HCT116 (cell line): ENCODE data around the gene SLC9A7. TPM values are rescaled to one million over a fixed set of nuclear protein-coding genes. Genes with fewer than 3 reads are reported as not detected.

ENCODE experiments used
- ATAC-seq: fragments of 200-7000 bp; cut with Tn5 transposase; 2 replicates; pipeline ENCODE4 v1.9.1; 2020; ENCODE audit warnings: mild to moderate bottlenecking, moderate library complexity
- BruUV-seq: library from RNA; stranded (reverse); fragments of 400-500 nt; replicated peaks from 2 replicates; lab custom pipeline; 2021; lab: Mats Ljungman, UMichigan
- CTCF ChIA-PET: fragments of 300-600 bp; sonication (Branson Sonifier 250); formaldehyde crosslinking; loops from one replicate; lab custom pipeline; 2021; ENCODE audit warnings: antibody characterized with exemption; lab: Charles Lee
- POLR2A ChIA-PET: fragments of 300-600, 350-600 bp; sonication (Branson Sonifier 250); formaldehyde crosslinking; loops from one replicate; lab custom pipeline; 2021; ENCODE audit warnings: antibody characterized with exemption; lab: Charles Lee
- RAD21 ChIA-PET, 2 experiments: fragments of 300-600 bp; sonication (Branson Sonifier 250); formaldehyde crosslinking; loops; one replicate each; lab custom pipeline; 2023; ENCODE audit warnings: low total read pairs in 2 of 2; ENCODE audit not compliant: uncharacterized antibody in 2 of 2, unreplicated experiment in 2 of 2, low non-redundant PET in 1 of 2; lab: Charles Lee
- DNase-seq: peaks from one replicate; pipeline ENCODE4 v3.0.0-alpha.2; 2010; ENCODE audit warnings: low read depth, low spot score
- H2AFZ ChIP-seq: fragments of 200-600 bp; shearing (Covaris generic), sonication (generic); 2 replicates; pipeline ENCODE4 v1.6.1; 2017; ENCODE audit warnings: low read depth, mixed run types, mixed read lengths, antibody characterized with exemption, low read length; ENCODE audit not compliant: poor library complexity, severe bottlenecking
- H3K27ac ChIP-seq: 2 replicates; pipeline ENCODE4 v1.5.1; 2012; ENCODE audit warnings: low read depth, low read length
- H3K27me3 ChIP-seq: fragments of 200-600 bp; sonication (generic); 2 replicates; pipeline ENCODE4 v1.6.1; 2016; ENCODE audit warnings: mixed run types, low read length, mixed read lengths; ENCODE audit not compliant: insufficient read depth
- H3K36me3 ChIP-seq, 2 experiments: fragments of 200-500 bp in 1 of 2; fragments of 200-600 bp in 1 of 2; sonication (Bioruptor generic) in 1 of 2; sonication (generic) in 1 of 2; 2 replicates each; pipeline versions ENCODE4 v1.5.1 to v1.6.1; 2014 to 2016; ENCODE audit warnings: low read length in 2 of 2, inconsistent platforms in 1 of 2, mixed read lengths in 1 of 2, mixed run types in 1 of 2; ENCODE audit not compliant: insufficient read depth in 2 of 2, control insufficient read depth in 1 of 2
- H3K4me1 ChIP-seq, 2 experiments: fragments of 200-600 bp in 1 of 2; sonication (generic) in 1 of 2; 2 replicates each; pipeline versions ENCODE4 v1.5.1 to v1.6.1; 2012 to 2017; ENCODE audit warnings: low read length in 2 of 2, inconsistent platforms in 1 of 2, mild to moderate bottlenecking in 1 of 2, mixed read lengths in 1 of 2, mixed run types in 1 of 2, moderate library complexity in 1 of 2; ENCODE audit not compliant: insufficient read depth in 2 of 2, control insufficient read depth in 1 of 2
- H3K4me2 ChIP-seq: fragments of 200-600 bp; sonication (generic); 2 replicates; pipeline ENCODE4 v1.6.1; 2017; ENCODE audit warnings: mixed run types, low read length, mixed read lengths
- H3K4me3 ChIP-seq, 2 experiments: fragments of 200-600 bp in 1 of 2; sonication (generic) in 1 of 2; replicated peaks in 1 of 2; 2 replicates each; pipeline ENCODE4 v1.5.1; 2011 to 2016; ENCODE audit warnings: low read length in 2 of 2, control low read depth in 1 of 2, low read depth in 1 of 2, mild to moderate bottlenecking in 1 of 2, mixed read lengths in 1 of 2, mixed run types in 1 of 2
- H3K79me2 ChIP-seq: fragments of 200-600 bp; sonication (generic); 2 replicates; pipeline ENCODE4 v1.6.1; 2017; ENCODE audit warnings: mild to moderate bottlenecking, mixed run types, low read length, moderate library complexity, mixed read lengths; ENCODE audit not compliant: insufficient read depth
- H3K9ac ChIP-seq: fragments of 200-600 bp; sonication (generic); 2 replicates; pipeline ENCODE4 v1.6.1; 2016; ENCODE audit warnings: low read length, mixed read lengths
- H3K9me2 ChIP-seq: fragments of 200-600 bp; sonication (generic), shearing (Covaris generic); 2 replicates; pipeline ENCODE4 v1.6.1; 2017; ENCODE audit warnings: mixed run types, mild to moderate bottlenecking, moderate library complexity; ENCODE audit not compliant: insufficient read depth
- H3K9me3 ChIP-seq, 2 experiments: fragments of 200-500 bp in 1 of 2; fragments of 200-600 bp in 1 of 2; sonication (Bioruptor generic) in 1 of 2; sonication (generic) in 1 of 2; 2 replicates each; pipeline ENCODE4 v1.6.1; 2014 to 2017; ENCODE audit warnings: low read length in 2 of 2, mixed read lengths in 2 of 2, inconsistent platforms in 1 of 2, low read depth in 1 of 2, mild to moderate bottlenecking in 1 of 2, mixed run types in 1 of 2, moderate library complexity in 1 of 2; ENCODE audit not compliant: control insufficient read depth in 1 of 2, insufficient read depth in 1 of 2
- H4K20me1 ChIP-seq: fragments of 200-600 bp; sonication (generic), shearing (Covaris generic); 2 replicates; pipeline ENCODE4 v1.6.1; 2017; ENCODE audit warnings: mixed run types, mild to moderate bottlenecking, moderate library complexity; ENCODE audit not compliant: insufficient read depth
- ELF1 ChIP-seq: IDR thresholded peaks from 2 replicates; pipeline ENCODE4 v1.6.1; 2012; ENCODE audit warnings: low read depth, borderline replicate concordance
- EZH2phosphoT487 ChIP-seq: fragments of 200-600 bp; IDR thresholded peaks from 2 replicates; pipeline ENCODE4 v1.6.1; 2018; ENCODE audit warnings: antibody characterized with exemption, borderline replicate concordance
- FOSL1 ChIP-seq: IDR thresholded peaks from 2 replicates; pipeline ENCODE4 v1.6.1; 2012; ENCODE audit warnings: low read depth
- POLR2AphosphoS5 ChIP-seq: IDR thresholded peaks from 2 replicates; pipeline ENCODE4 v1.6.1; 2011; ENCODE audit warnings: mild to moderate bottlenecking, low read depth, low read length, moderate library complexity
- REST ChIP-seq: IDR thresholded peaks from 2 replicates; pipeline ENCODE4 v1.6.1; 2012; ENCODE audit warnings: low read depth
- SIN3A ChIP-seq: IDR thresholded peaks from 2 replicates; pipeline ENCODE4 v1.6.1; 2012; ENCODE audit warnings: low read depth
- SRF ChIP-seq: IDR thresholded peaks from 2 replicates; pipeline ENCODE4 v1.6.1; 2012; ENCODE audit warnings: low read depth
- YY1 ChIP-seq: IDR thresholded peaks from 2 replicates; pipeline ENCODE4 v1.6.1; 2011; ENCODE audit warnings: low read length, low read depth, moderate library complexity, mild to moderate bottlenecking; ENCODE audit not compliant: insufficient replicate concordance; ENCODE audit errors: extremely low read depth
- intact Hi-C: fragments of 100-400 bp; cut with micrococcal nuclease; formaldehyde crosslinking; loops from 2 replicates; pipeline ENCODE4 v1.10.0; 2022
- total RNA-seq: library from RNA; stranded (reverse); gene quantifications from one replicate; pipeline ENCODE4 v1.2.1, GENCODE V29; 2021; ENCODE audit not compliant: unreplicated experiment
- TF ChIP-seq, protein P1 (sequence below): IDR thresholded peaks from 2 replicates; pipeline ENCODE4 v1.6.1; 2011; ENCODE audit warnings: mild to moderate bottlenecking, low read length, moderate library complexity; ENCODE audit not compliant: insufficient replicate concordance; ENCODE audit errors: extremely low read depth
- TF ChIP-seq, protein P2 (sequence below): IDR thresholded peaks from 2 replicates; pipeline ENCODE4 v1.6.1; 2012
- TF ChIP-seq, protein P3 (sequence below), 3 experiments: fragments of 200-600 bp in 1 of 3; sonication (generic) in 1 of 3; IDR thresholded peaks in 2 of 3; conservative IDR thresholded peaks in 1 of 3; 2 replicates each; pipeline ENCODE4 v1.5.1; 2012 to 2017; ENCODE audit warnings: low read depth in 2 of 3, low read length in 2 of 3, antibody characterized with exemption in 1 of 3, borderline replicate concordance in 1 of 3, control low read depth in 1 of 3, mild to moderate bottlenecking in 1 of 3, mixed read lengths in 1 of 3, mixed run types in 1 of 3, moderate library complexity in 1 of 3; ENCODE audit not compliant: insufficient read depth in 1 of 3

Gene SLC9A7
- total RNA-seq, 1 experiment from 2014 or later, result 18.6 TPM

DNA sequence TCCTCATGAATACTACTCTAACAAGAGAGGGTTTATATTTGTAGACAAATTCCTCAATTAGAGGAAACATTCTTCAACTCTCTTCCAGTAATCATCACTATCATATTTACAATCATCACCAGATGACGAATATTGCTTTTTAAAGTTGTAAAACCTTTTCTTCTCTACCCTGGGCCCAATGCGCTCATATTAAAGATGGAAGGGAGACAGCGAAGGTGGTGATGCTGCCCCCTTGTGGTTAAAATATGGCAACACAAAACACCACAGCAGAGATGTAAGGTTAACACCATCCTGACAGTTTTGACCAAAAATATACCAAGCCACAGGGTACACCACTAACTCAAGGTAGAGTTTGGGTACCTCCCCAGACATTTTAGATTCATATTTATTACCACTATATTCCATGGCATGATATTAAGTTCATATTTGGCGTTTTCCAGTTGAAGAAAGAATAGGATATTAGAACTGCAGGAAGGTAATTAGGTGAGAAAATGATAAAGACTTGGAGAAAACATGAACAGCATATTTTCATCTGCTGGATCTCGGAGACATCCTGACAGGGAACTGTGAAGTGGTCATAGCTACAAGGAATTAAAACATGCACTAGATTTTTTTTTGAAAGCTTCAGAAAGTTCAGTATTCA lies 72.8 kb downstream of the SLC9A7 start (continued):
- TF ChIP-seq REST, result no peak

DNA sequence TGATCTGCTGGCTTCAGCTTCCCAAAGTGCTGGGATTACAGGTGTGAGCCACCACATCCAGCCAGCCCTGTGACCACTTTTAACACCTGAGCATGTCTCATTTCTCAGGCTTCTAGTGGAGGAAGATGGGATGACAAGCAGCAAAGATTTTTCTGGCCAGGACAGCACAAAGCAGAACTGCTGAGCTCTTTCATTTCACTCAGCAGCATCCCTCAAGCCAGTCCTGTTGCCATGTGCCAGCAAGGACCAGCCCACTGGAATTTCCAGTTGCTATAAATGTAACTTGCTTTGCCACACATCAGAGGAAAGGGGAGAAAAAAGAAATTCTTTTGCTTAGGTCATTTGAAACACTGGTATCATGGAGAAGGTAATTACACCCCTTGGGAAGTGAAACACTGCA lies 75.9 kb downstream of the SLC9A7 start:
- Histone ChIP-seq H3K27me3 (no peaks in the 10 kb centered on the region), H3K79me2 (no peaks in the 10 kb centered on the region), H3K9ac (no peak overlapping the region), H3K4me3 (no peak overlapping the region), H2AFZ (no peak overlapping the region), H3K36me3 (no peaks in the 10 kb centered on the region), H3K9me2 (no peaks in the 10 kb centered on the region), H3K9me3 (no peaks in the 10 kb centered on the region), H3K27ac (no peak overlapping the region), H3K4me1 (no peaks in the 10 kb centered on the region), H3K4me2 (no peak overlapping the region), H4K20me1 (no peaks in the 10 kb centered on the region)
- ChIA-PET RAD21 (interaction anchor here in 1 of 2 experiments (0.7 kb wide), 1 partner anchor 30 kb away, joined by 3 read pairs; no protein-coding TSS in a partner anchor), POLR2A (no interaction called here), CTCF (no interaction called here)
- DNase-seq, result no peak
- no TSS peak for BruUV-seq
- ATAC-seq, result peak; percentile 57
- intact Hi-C loops, result no loop called here
- TF ChIP-seq ELF1 (no peak), YY1 (no peak), POLR2AphosphoS5 (no peak), EZH2phosphoT487 (no peak), SRF (no peak), FOSL1 (no peak), REST (no peak), SIN3A (no peak)
- TF ChIP-seq, protein P1, sequence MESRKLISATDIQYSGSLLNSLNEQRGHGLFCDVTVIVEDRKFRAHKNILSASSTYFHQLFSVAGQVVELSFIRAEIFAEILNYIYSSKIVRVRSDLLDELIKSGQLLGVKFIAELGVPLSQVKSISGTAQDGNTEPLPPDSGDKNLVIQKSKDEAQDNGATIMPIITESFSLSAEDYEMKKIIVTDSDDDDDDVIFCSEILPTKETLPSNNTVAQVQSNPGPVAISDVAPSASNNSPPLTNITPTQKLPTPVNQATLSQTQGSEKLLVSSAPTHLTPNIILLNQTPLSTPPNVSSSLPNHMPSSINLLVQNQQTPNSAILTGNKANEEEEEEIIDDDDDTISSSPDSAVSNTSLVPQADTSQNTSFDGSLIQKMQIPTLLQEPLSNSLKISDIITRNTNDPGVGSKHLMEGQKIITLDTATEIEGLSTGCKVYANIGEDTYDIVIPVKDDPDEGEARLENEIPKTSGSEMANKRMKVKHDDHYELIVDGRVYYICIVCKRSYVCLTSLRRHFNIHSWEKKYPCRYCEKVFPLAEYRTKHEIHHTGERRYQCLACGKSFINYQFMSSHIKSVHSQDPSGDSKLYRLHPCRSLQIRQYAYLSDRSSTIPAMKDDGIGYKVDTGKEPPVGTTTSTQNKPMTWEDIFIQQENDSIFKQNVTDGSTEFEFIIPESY, result no peak
- TF ChIP-seq, protein P2, sequence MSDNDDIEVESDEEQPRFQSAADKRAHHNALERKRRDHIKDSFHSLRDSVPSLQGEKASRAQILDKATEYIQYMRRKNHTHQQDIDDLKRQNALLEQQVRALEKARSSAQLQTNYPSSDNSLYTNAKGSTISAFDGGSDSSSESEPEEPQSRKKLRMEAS, result no peak
- TF ChIP-seq, protein P3, sequence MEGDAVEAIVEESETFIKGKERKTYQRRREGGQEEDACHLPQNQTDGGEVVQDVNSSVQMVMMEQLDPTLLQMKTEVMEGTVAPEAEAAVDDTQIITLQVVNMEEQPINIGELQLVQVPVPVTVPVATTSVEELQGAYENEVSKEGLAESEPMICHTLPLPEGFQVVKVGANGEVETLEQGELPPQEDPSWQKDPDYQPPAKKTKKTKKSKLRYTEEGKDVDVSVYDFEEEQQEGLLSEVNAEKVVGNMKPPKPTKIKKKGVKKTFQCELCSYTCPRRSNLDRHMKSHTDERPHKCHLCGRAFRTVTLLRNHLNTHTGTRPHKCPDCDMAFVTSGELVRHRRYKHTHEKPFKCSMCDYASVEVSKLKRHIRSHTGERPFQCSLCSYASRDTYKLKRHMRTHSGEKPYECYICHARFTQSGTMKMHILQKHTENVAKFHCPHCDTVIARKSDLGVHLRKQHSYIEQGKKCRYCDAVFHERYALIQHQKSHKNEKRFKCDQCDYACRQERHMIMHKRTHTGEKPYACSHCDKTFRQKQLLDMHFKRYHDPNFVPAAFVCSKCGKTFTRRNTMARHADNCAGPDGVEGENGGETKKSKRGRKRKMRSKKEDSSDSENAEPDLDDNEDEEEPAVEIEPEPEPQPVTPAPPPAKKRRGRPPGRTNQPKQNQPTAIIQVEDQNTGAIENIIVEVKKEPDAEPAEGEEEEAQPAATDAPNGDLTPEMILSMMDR (IDR thresholded peaks at IDR 0.05 in 2 of 3, conservative IDR thresholded peaks at IDR 0.05 in 1 of 3; ENCODE audit: borderline replicate concordance in 1 of 3, insufficient read depth in 1 of 3, low read depth in 2 of 3, low read length in 2 of 3), result no peak
